ENCODE measurements around the gene IGF1. TPM values are rescaled to one million over a fixed set of nuclear protein-coding genes. Genes with fewer than 3 reads are reported as not detected.

IGF1 gene
- total RNA-seq, 6 experiments from 2014 or later: 18.9 to 115 (median 59.2) TPM

- Histone ChIP-seq H3K4me1 (peaks cover 0 to 51% (median 8%) of the 10 kb centered on the region in 4 donors), H3K4me3 (no peak overlapping the region), H3K27ac (peak overlapping the region; percentile 13 to 90 (median 76)), H3K36me3 (no peaks in the 10 kb centered on the region), H3K9me3 (no peaks in the 10 kb centered on the region), H3K27me3 (no peaks in the 10 kb centered on the region)
- ATAC-seq: no peak
- TF ChIP-seq CTCF (IDR thresholded peaks at IDR 0.05) (no peak), POLR2A (IDR thresholded peaks at IDR 0.05) (no peak)
- intact Hi-C loops (cut with DNase I): no loop called here
- WGBS (ENCODE audit: insufficient coverage, low coverage, low lambda C conversion rate, missing lambda C conversion rate): 83% methylated on average over 1 of the region's 1 CpG
- no peak for DNase-seq
These were observed 18.0 kb downstream of the IGF1 start for GRCh38 chr12:102462386-102462785.

GRCh38 chr12:102461501-102461900 is 18.9 kb downstream of the IGF1 start:
- Histone ChIP-seq H3K36me3 (no peaks in the 10 kb centered on the region), H3K27ac (peak overlapping the region in 1 of 3 donors; percentile 90), H3K4me3 (no peak overlapping the region), H3K4me1 (peaks cover 0 to 57% (median 8%) of the 10 kb centered on the region in 4 donors), H3K27me3 (no peaks in the 10 kb centered on the region), H3K9me3 (no peaks in the 10 kb centered on the region)
- WGBS (ENCODE audit: insufficient coverage, low coverage, low lambda C conversion rate, missing lambda C conversion rate): 58% methylated on average over 1 of the region's 1 CpG
- intact Hi-C loops (cut with DNase I): no loop called here
- no peak for ATAC-seq
- no peak for DNase-seq
- TF ChIP-seq POLR2A (IDR thresholded peaks at IDR 0.05): no peak
- no peak for TF ChIP-seq CTCF (IDR thresholded peaks at IDR 0.05)

- Histone ChIP-seq H3K27me3 (no peaks in the 10 kb centered on the region), H3K27ac (peak overlapping the region in 1 of 3 donors; percentile 29), H3K4me1 (peaks cover 0 to 75% (median 10%) of the 10 kb centered on the region in 4 donors), H3K4me3 (no peak overlapping the region), H3K36me3 (no peaks in the 10 kb centered on the region), H3K9me3 (no peaks in the 10 kb centered on the region)
- intact Hi-C loops (cut with DNase I): no loop called here
- ATAC-seq: peak in 2 of 4 donors; percentile 10 to 47
- WGBS (ENCODE audit: insufficient coverage, low coverage, low lambda C conversion rate, missing lambda C conversion rate): 75% methylated on average over 4 of the region's 5 CpGs
- TF ChIP-seq POLR2A (IDR thresholded peaks at IDR 0.05) (no peak), CTCF (IDR thresholded peaks at IDR 0.05) (no peak)
- no peak for DNase-seq
These were observed 21.0 kb downstream of the IGF1 start for GRCh38 chr12:102459314-102459713.

GRCh38 chr12:102454808-102455760 is 25.3 kb downstream of the IGF1 start:
- WGBS (ENCODE audit: insufficient coverage, low coverage, low lambda C conversion rate, missing lambda C conversion rate): 46% methylated on average over 4 of the region's 4 CpGs
- ATAC-seq: peak; percentile 76 to 85 (median 80)
- intact Hi-C loops (cut with DNase I): no loop called here
- TF ChIP-seq CTCF (IDR thresholded peaks at IDR 0.05): no peak
- TF ChIP-seq POLR2A (IDR thresholded peaks at IDR 0.05): no peak
- peak; percentile 42 to 85 (median 56) for DNase-seq
- Histone ChIP-seq H3K4me3 (no peak overlapping the region), H3K9me3 (no peaks in the 10 kb centered on the region), H3K4me1 (peaks cover 0 to 68% (median 13%) of the 10 kb centered on the region in 4 donors), H3K36me3 (no peaks in the 10 kb centered on the region), H3K27ac (peak overlapping the region; percentile 44 to 91 (median 74)), H3K27me3 (no peaks in the 10 kb centered on the region)
